ENCODE data around the gene BEND6. TPM values are rescaled to one million over a fixed set of nuclear protein-coding genes. Genes with fewer than 3 reads are reported as not detected.
A peak's percentile ranks its signal among the peaks of the same experiment; 100 is the strongest.

BEND6 gene
- total and polyA plus RNA-seq, 2 donors (not counting 1 experiment from before 2014, with no cell fraction given) = 9.7 to 12.6 TPM

DNA sequence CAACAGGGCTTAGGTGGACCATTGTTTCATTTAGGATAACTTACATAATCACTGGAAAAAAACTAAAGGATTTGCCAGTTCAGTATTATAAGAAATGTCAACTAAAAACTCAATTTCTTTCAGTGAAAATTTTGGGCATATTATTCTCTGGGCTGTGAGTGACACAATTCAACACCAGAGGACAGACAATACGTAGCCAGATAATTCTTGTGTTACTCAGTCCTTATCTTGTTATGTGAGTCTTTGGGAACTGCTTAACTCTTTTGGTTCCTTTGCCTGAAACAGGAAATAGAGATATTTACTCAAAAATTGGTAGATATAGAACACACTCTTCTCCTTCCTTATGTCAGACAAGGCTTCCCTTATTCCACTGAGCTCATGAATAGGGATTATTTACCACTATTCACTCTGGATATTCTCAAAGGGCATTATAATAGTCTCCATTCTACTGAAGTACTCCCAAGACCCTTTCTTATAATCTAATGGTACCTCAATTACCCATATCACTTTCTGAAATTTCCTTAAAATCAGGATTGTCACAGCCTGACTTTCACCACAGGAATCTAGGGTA, 4.9 kb upstream of the BEND6 start:
- H3K4me3 ChIP-seq (replicated peaks in 1 of 4; ENCODE audit: control extremely low read depth in 1 of 4, insufficient read depth in 1 of 4, low read depth in 3 of 4, low read length in 4 of 4) = no peak overlapping the region
- no peak overlapping the region for H3K4me2 ChIP-seq (ENCODE audit: extremely low read depth, insufficient read depth, low read length)
- TF ChIP-seq EZH2 (IDR thresholded peaks at IDR 0.05; ENCODE audit: low read length, missing control alignments) = no peak
- no peak for TF ChIP-seq CTCF (conservative IDR thresholded peaks at IDR 0.05 in 1 of 2, IDR thresholded peaks at IDR 0.05 in 1 of 2; ENCODE audit: low read depth in 1 of 2, low read length in 2 of 2)
- H3K9me3 ChIP-seq (ENCODE audit: control insufficient read depth, insufficient read depth, low read depth, low read length) = no peaks in the 10 kb centered on the region
- H4K20me1 ChIP-seq (ENCODE audit: control insufficient read depth, extremely low read depth, insufficient read depth, low read length) = no peaks in the 10 kb centered on the region
- no peak overlapping the region for H3K27ac ChIP-seq (ENCODE audit: insufficient read depth, low read length)
- no peaks in the 10 kb centered on the region for H3K27me3 ChIP-seq (ENCODE audit: control insufficient read depth, insufficient read depth, low read length)
- H3K36me3 ChIP-seq (ENCODE audit: control insufficient read depth, insufficient read depth, low read length) = peaks cover 2% of the 10 kb centered on the region
- peak in 1 of 2 donors; percentile 62 for DNase-seq (ENCODE audit: low read depth in 2 of 2)
- H3K79me2 ChIP-seq (ENCODE audit: control insufficient read depth, insufficient read depth, low read length) = peaks cover 31% of the 10 kb centered on the region
- no peak overlapping the region for H3K9ac ChIP-seq (ENCODE audit: insufficient read depth, low read length)
- no peaks in the 10 kb centered on the region for H3K4me1 ChIP-seq (ENCODE audit: control insufficient read depth, extremely low read depth, insufficient read depth, low read length)
- no peak overlapping the region for H2AFZ ChIP-seq (ENCODE audit: low read length)

GRCh38 chr6:56951049-56951831, 3.7 kb upstream of the BEND6 start:
- Histone ChIP-seq H3K36me3 (ENCODE audit: control insufficient read depth, insufficient read depth, low read length) (peaks cover 2% of the 10 kb centered on the region), H3K27ac (ENCODE audit: insufficient read depth, low read length) (no peak overlapping the region), H3K4me1 (ENCODE audit: control insufficient read depth, extremely low read depth, insufficient read depth, low read length) (peaks cover 4% of the 10 kb centered on the region), H3K79me2 (ENCODE audit: control insufficient read depth, insufficient read depth, low read length) (peaks cover 33% of the 10 kb centered on the region), H3K9ac (ENCODE audit: insufficient read depth, low read length) (no peak overlapping the region), H3K9me3 (ENCODE audit: control insufficient read depth, insufficient read depth, low read depth, low read length) (no peaks in the 10 kb centered on the region), H3K4me3 (replicated peaks in 1 of 4; ENCODE audit: control extremely low read depth in 1 of 4, insufficient read depth in 1 of 4, low read depth in 3 of 4, low read length in 4 of 4) (peak overlapping the region in 2 of 4 experiments; percentile 11 to 93), H3K27me3 (ENCODE audit: control insufficient read depth, insufficient read depth, low read length) (no peaks in the 10 kb centered on the region), H3K4me2 (ENCODE audit: extremely low read depth, insufficient read depth, low read length) (peak overlapping the region; percentile 17), H2AFZ (ENCODE audit: low read length) (no peak overlapping the region), H4K20me1 (ENCODE audit: control insufficient read depth, extremely low read depth, insufficient read depth, low read length) (no peaks in the 10 kb centered on the region)
- TF ChIP-seq CTCF (conservative IDR thresholded peaks at IDR 0.05 in 1 of 2, IDR thresholded peaks at IDR 0.05 in 1 of 2; ENCODE audit: low read depth in 1 of 2, low read length in 2 of 2) (no peak), EZH2 (IDR thresholded peaks at IDR 0.05; ENCODE audit: low read length, missing control alignments) (no peak)
- peak; percentile 31 to 37 for DNase-seq (ENCODE audit: low read depth in 2 of 2)

GRCh38 chr6:56953597-56954402, 1.1 kb upstream of the BEND6 start:
- Histone ChIP-seq H3K4me3 (replicated peaks in 1 of 4; ENCODE audit: control extremely low read depth in 1 of 4, insufficient read depth in 1 of 4, low read depth in 3 of 4, low read length in 4 of 4) (peak overlapping the region; percentile 66 to 98 (median 95)), H3K36me3 (ENCODE audit: control insufficient read depth, insufficient read depth, low read length) (no peaks in the 10 kb centered on the region), H2AFZ (ENCODE audit: low read length) (peak overlapping the region; percentile 84), H3K27ac (ENCODE audit: insufficient read depth, low read length) (peak overlapping the region; percentile 99), H3K9me3 (ENCODE audit: control insufficient read depth, insufficient read depth, low read depth, low read length) (no peaks in the 10 kb centered on the region), H3K4me2 (ENCODE audit: extremely low read depth, insufficient read depth, low read length) (peak overlapping the region; percentile 84), H3K27me3 (ENCODE audit: control insufficient read depth, insufficient read depth, low read length) (no peaks in the 10 kb centered on the region), H3K9ac (ENCODE audit: insufficient read depth, low read length) (peak overlapping the region; percentile 93), H3K79me2 (ENCODE audit: control insufficient read depth, insufficient read depth, low read length) (peaks cover 39% of the 10 kb centered on the region), H3K4me1 (ENCODE audit: control insufficient read depth, extremely low read depth, insufficient read depth, low read length) (peaks cover 14% of the 10 kb centered on the region), H4K20me1 (ENCODE audit: control insufficient read depth, extremely low read depth, insufficient read depth, low read length) (no peaks in the 10 kb centered on the region)
- no peak for TF ChIP-seq CTCF (conservative IDR thresholded peaks at IDR 0.05 in 1 of 2, IDR thresholded peaks at IDR 0.05 in 1 of 2; ENCODE audit: low read depth in 1 of 2, low read length in 2 of 2)
- peak in 1 of 2 donors; percentile 35 for DNase-seq (ENCODE audit: low read depth in 2 of 2)
